ENCODE data around the gene NPSR1. TPM values are rescaled to one million over a fixed set of nuclear protein-coding genes. Genes with fewer than 3 reads are reported as not detected.
"Not testable (repeated sequence)": the region's sequence is repeated elsewhere in the genome, so short reads cannot be mapped to it uniquely, and the experiment has no call there.

The NPSR1 gene
- total RNA-seq, 1 donor from 2014 or later = not detected

- H3K27ac ChIP-seq (ENCODE audit: low read depth, low read length) = no peak overlapping the region
- no peaks in the 10 kb centered on the region for H3K27me3 ChIP-seq (ENCODE audit: insufficient read depth, low read length)
- no peaks in the 10 kb centered on the region for H3K4me1 ChIP-seq (ENCODE audit: insufficient read depth, low read length)
- no peak overlapping the region for H3K4me3 Mint-ChIP-seq (ENCODE audit: unreplicated experiment)
- no peaks in the 10 kb centered on the region for H3K9me3 ChIP-seq (ENCODE audit: insufficient read depth, low read depth, low read length)
- no peaks in the 10 kb centered on the region for H3K9me3 Mint-ChIP-seq (ENCODE audit: unreplicated experiment)
- no peaks in the 10 kb centered on the region for H3K79me2 ChIP-seq (ENCODE audit: insufficient read depth, low read length)
- no peaks in the 10 kb centered on the region for H4K20me1 ChIP-seq (ENCODE audit: insufficient read depth, low read length)
- no peak for FAIRE-seq
- no peak overlapping the region for H3K4me2 ChIP-seq (ENCODE audit: low read length)
- TF ChIP-seq CTCF (IDR thresholded peaks at IDR 0.05; ENCODE audit: insufficient read depth, low read depth, low read length) = no peak
- no peak for TF ChIP-seq EZH2 (IDR thresholded peaks at IDR 0.05; ENCODE audit: insufficient read depth, low read length)
- H3K9ac ChIP-seq (ENCODE audit: low read length) = no peak overlapping the region
- no peak for DNase-seq (ENCODE audit: low read depth)
- peaks cover 22% of the 10 kb centered on the region for H3K4me1 Mint-ChIP-seq (ENCODE audit: low read depth, unreplicated experiment)
- no peak overlapping the region for H2AFZ ChIP-seq (ENCODE audit: low read depth, low read length)
- H3K27ac Mint-ChIP-seq (ENCODE audit: unreplicated experiment) = no peak overlapping the region
- no peaks in the 10 kb centered on the region for H3K36me3 Mint-ChIP-seq (ENCODE audit: low read depth, unreplicated experiment)
- no peaks in the 10 kb centered on the region for H3K36me3 ChIP-seq (ENCODE audit: insufficient read depth, low read length)
- H3K27me3 Mint-ChIP-seq (ENCODE audit: low read depth, unreplicated experiment) = no peaks in the 10 kb centered on the region
- no peak overlapping the region for H3K4me3 ChIP-seq (ENCODE audit: insufficient read depth, low read depth, low read length)
These were observed 37.6 kb upstream of the NPSR1 start for GRCh38 chr7:34620425-34620824.

- Histone ChIP-seq H3K27ac (ENCODE audit: low read depth, low read length) (no peak overlapping the region), H3K9ac (ENCODE audit: low read length) (no peak overlapping the region), H3K4me1 (ENCODE audit: insufficient read depth, low read length) (no peaks in the 10 kb centered on the region), H3K27me3 (ENCODE audit: insufficient read depth, low read length) (no peaks in the 10 kb centered on the region), H3K9me3 (ENCODE audit: insufficient read depth, low read depth, low read length) (no peaks in the 10 kb centered on the region), H4K20me1 (ENCODE audit: insufficient read depth, low read length) (no peaks in the 10 kb centered on the region), H3K4me2 (ENCODE audit: low read length) (no peak overlapping the region), H3K79me2 (ENCODE audit: insufficient read depth, low read length) (no peaks in the 10 kb centered on the region), H3K36me3 (ENCODE audit: insufficient read depth, low read length) (no peaks in the 10 kb centered on the region), H3K4me3 (ENCODE audit: insufficient read depth, low read depth, low read length) (no peak overlapping the region), H2AFZ (ENCODE audit: low read depth, low read length) (no peak overlapping the region)
- H3K9me3 Mint-ChIP-seq (ENCODE audit: unreplicated experiment) = no peaks in the 10 kb centered on the region
- no peak for DNase-seq (ENCODE audit: low read depth)
- H3K36me3 Mint-ChIP-seq (ENCODE audit: low read depth, unreplicated experiment) = no peaks in the 10 kb centered on the region
- peak overlapping the region; percentile 3 for H3K27ac Mint-ChIP-seq (ENCODE audit: unreplicated experiment)
- peaks cover 22% of the 10 kb centered on the region for H3K4me1 Mint-ChIP-seq (ENCODE audit: low read depth, unreplicated experiment)
- no peak for FAIRE-seq
- no peaks in the 10 kb centered on the region for H3K27me3 Mint-ChIP-seq (ENCODE audit: low read depth, unreplicated experiment)
- TF ChIP-seq CTCF (IDR thresholded peaks at IDR 0.05; ENCODE audit: insufficient read depth, low read depth, low read length) (no peak), EZH2 (IDR thresholded peaks at IDR 0.05; ENCODE audit: insufficient read depth, low read length) (no peak)
- H3K4me3 Mint-ChIP-seq (ENCODE audit: unreplicated experiment) = no peak overlapping the region
These were observed 35.8 kb upstream of the NPSR1 start for GRCh38 chr7:34622182-34622581.

- H3K9me3 ChIP-seq (ENCODE audit: insufficient read depth, low read depth, low read length) = no peaks in the 10 kb centered on the region
- H4K20me1 ChIP-seq (ENCODE audit: insufficient read depth, low read length) = no peaks in the 10 kb centered on the region
- no peak overlapping the region for H3K4me2 ChIP-seq (ENCODE audit: low read length)
- no peaks in the 10 kb centered on the region for H3K36me3 ChIP-seq (ENCODE audit: insufficient read depth, low read length)
- H3K79me2 ChIP-seq (ENCODE audit: insufficient read depth, low read length) = no peaks in the 10 kb centered on the region
- H2AFZ ChIP-seq (ENCODE audit: low read depth, low read length) = no peak overlapping the region
- Mint-ChIP-seq H3K4me1 (ENCODE audit: low read depth, unreplicated experiment) (peaks cover 22% of the 10 kb centered on the region), H3K4me3 (ENCODE audit: unreplicated experiment) (no peak overlapping the region), H3K9me3 (ENCODE audit: unreplicated experiment) (no peaks in the 10 kb centered on the region), H3K27ac (ENCODE audit: unreplicated experiment) (no peak overlapping the region), H3K27me3 (ENCODE audit: low read depth, unreplicated experiment) (no peaks in the 10 kb centered on the region), H3K36me3 (ENCODE audit: low read depth, unreplicated experiment) (no peaks in the 10 kb centered on the region)
- H3K27ac ChIP-seq (ENCODE audit: low read depth, low read length) = no peak overlapping the region
- H3K4me1 ChIP-seq (ENCODE audit: insufficient read depth, low read length) = no peaks in the 10 kb centered on the region
- DNase-seq (ENCODE audit: low read depth) = no peak
- TF ChIP-seq CTCF (IDR thresholded peaks at IDR 0.05; ENCODE audit: insufficient read depth, low read depth, low read length) (no peak), EZH2 (IDR thresholded peaks at IDR 0.05; ENCODE audit: insufficient read depth, low read length) (no peak)
- H3K4me3 ChIP-seq (ENCODE audit: insufficient read depth, low read depth, low read length) = no peak overlapping the region
- H3K27me3 ChIP-seq (ENCODE audit: insufficient read depth, low read length) = no peaks in the 10 kb centered on the region
- FAIRE-seq = no peak
- no peak overlapping the region for H3K9ac ChIP-seq (ENCODE audit: low read length)
These were observed 35.2 kb upstream of the NPSR1 start for GRCh38 chr7:34622771-34623250.

- FAIRE-seq; H3K27ac ChIP-seq (ENCODE audit: low read depth, low read length); H2AFZ ChIP-seq (ENCODE audit: low read depth, low read length); H3K27me3 ChIP-seq (ENCODE audit: insufficient read depth, low read length); H3K9ac ChIP-seq (ENCODE audit: low read length); DNase-seq (ENCODE audit: low read depth); H3K79me2 ChIP-seq (ENCODE audit: insufficient read depth, low read length); H3K9me3 Mint-ChIP-seq (ENCODE audit: unreplicated experiment); H3K4me3 Mint-ChIP-seq (ENCODE audit: unreplicated experiment); H3K27ac Mint-ChIP-seq (ENCODE audit: unreplicated experiment); H3K9me3 ChIP-seq (ENCODE audit: insufficient read depth, low read depth, low read length); H3K36me3 ChIP-seq (ENCODE audit: insufficient read depth, low read length); H3K36me3 Mint-ChIP-seq (ENCODE audit: low read depth, unreplicated experiment); H3K4me3 ChIP-seq (ENCODE audit: insufficient read depth, low read depth, low read length); H4K20me1 ChIP-seq (ENCODE audit: insufficient read depth, low read length); H3K27me3 Mint-ChIP-seq (ENCODE audit: low read depth, unreplicated experiment); H3K4me2 ChIP-seq (ENCODE audit: low read length); H3K4me1 Mint-ChIP-seq (ENCODE audit: low read depth, unreplicated experiment); H3K4me1 ChIP-seq (ENCODE audit: insufficient read depth, low read length): not testable (repeated sequence)
These were observed 29.4 kb upstream of the NPSR1 start for GRCh38 chr7:34628618-34629017.

Measured in astrocyte (in vitro differentiated cells and primary cell).